IPS-18a (cell line): Measurements from ENCODE around the gene CALU.

Experiments used
- H3K27ac ChIP-seq: one replicate; pipeline ENCODE4 v1.5.1; 2013; ENCODE audit warnings: low read length
- H3K27me3 ChIP-seq: one replicate; pipeline ENCODE4 v1.6.1; 2013; ENCODE audit warnings: mild to moderate bottlenecking, low read length; ENCODE audit not compliant: control insufficient read depth, insufficient read depth
- H3K36me3 ChIP-seq: one replicate; pipeline ENCODE4 v1.6.1; 2013; ENCODE audit warnings: low read depth, low read length; ENCODE audit not compliant: control insufficient read depth
- H3K4me1 ChIP-seq: one replicate; pipeline ENCODE4 v1.6.1; 2013; ENCODE audit warnings: low read depth, low read length; ENCODE audit not compliant: control insufficient read depth
- H3K4me3 ChIP-seq: one replicate; pipeline ENCODE4 v1.5.1; 2013; ENCODE audit warnings: low read length
- H3K9ac ChIP-seq: one replicate; pipeline ENCODE4 v1.6.1; 2013; ENCODE audit warnings: mild to moderate bottlenecking, low read length, moderate library complexity
- H3K9me3 ChIP-seq: one replicate; pipeline ENCODE4 v1.6.1; 2013; ENCODE audit warnings: low read depth, low read length; ENCODE audit not compliant: control insufficient read depth

CALU gene

GRCh38 chr7:128777156-128778123, 38.3 kb downstream of the CALU start:
- Histone ChIP-seq H3K36me3 (peaks cover 4% of the 10 kb centered on the region), H3K27ac (no peak overlapping the region), H3K9me3 (no peaks in the 10 kb centered on the region), H3K27me3 (no peaks in the 10 kb centered on the region), H3K4me1 (peaks cover 1% of the 10 kb centered on the region), H3K9ac (no peak overlapping the region), H3K4me3 (no peak overlapping the region)

GRCh38 chr7:128778946-128779345, 39.8 kb downstream of the CALU start:
- H3K9ac ChIP-seq: no peak overlapping the region
- H3K4me1 ChIP-seq: peaks cover 6% of the 10 kb centered on the region
- H3K4me3 ChIP-seq: no peak overlapping the region
- no peaks in the 10 kb centered on the region for H3K27me3 ChIP-seq
- no peaks in the 10 kb centered on the region for H3K36me3 ChIP-seq
- no peak overlapping the region for H3K27ac ChIP-seq
- no peaks in the 10 kb centered on the region for H3K9me3 ChIP-seq

- Histone ChIP-seq H3K36me3 (no peaks in the 10 kb centered on the region), H3K9me3 (no peaks in the 10 kb centered on the region), H3K4me3 (no peak overlapping the region), H3K27ac (no peak overlapping the region), H3K4me1 (peaks cover 6% of the 10 kb centered on the region), H3K9ac (no peak overlapping the region), H3K27me3 (no peaks in the 10 kb centered on the region)
These were observed 42.0 kb downstream of the CALU start for GRCh38 chr7:128781126-128781525.

- Histone ChIP-seq H3K9me3 (no peaks in the 10 kb centered on the region), H3K4me1 (peaks cover 6% of the 10 kb centered on the region), H3K4me3 (no peak overlapping the region), H3K9ac (no peak overlapping the region), H3K27me3 (no peaks in the 10 kb centered on the region), H3K27ac (no peak overlapping the region), H3K36me3 (no peaks in the 10 kb centered on the region)
These were observed 42.7 kb downstream of the CALU start for GRCh38 chr7:128781851-128782250.

- Histone ChIP-seq H3K4me1 (peaks cover 6% of the 10 kb centered on the region), H3K4me3 (peak overlapping the region; percentile 68), H3K9me3 (no peaks in the 10 kb centered on the region), H3K36me3 (no peaks in the 10 kb centered on the region), H3K27ac (no peak overlapping the region), H3K27me3 (no peaks in the 10 kb centered on the region), H3K9ac (peak overlapping the region; percentile 16)
These were observed 44.1 kb downstream of the CALU start for GRCh38 chr7:128783143-128783861.

GRCh38 chr7:128785738-128786137, 46.6 kb downstream of the CALU start:
- H3K4me1 ChIP-seq: peaks cover 10% of the 10 kb centered on the region
- H3K27ac ChIP-seq: no peak overlapping the region
- no peak overlapping the region for H3K4me3 ChIP-seq
- H3K9me3 ChIP-seq: no peaks in the 10 kb centered on the region
- no peak overlapping the region for H3K9ac ChIP-seq
- H3K27me3 ChIP-seq: no peaks in the 10 kb centered on the region
- no peaks in the 10 kb centered on the region for H3K36me3 ChIP-seq

- Histone ChIP-seq H3K9me3 (no peaks in the 10 kb centered on the region), H3K27me3 (no peaks in the 10 kb centered on the region), H3K36me3 (no peaks in the 10 kb centered on the region), H3K4me1 (peaks cover 16% of the 10 kb centered on the region), H3K9ac (no peak overlapping the region), H3K27ac (no peak overlapping the region), H3K4me3 (no peak overlapping the region)
These were observed 49.6 kb downstream of the CALU start for GRCh38 chr7:128788446-128789412.

- Histone ChIP-seq H3K4me3 (peak overlapping the region; percentile 63), H3K27me3 (no peaks in the 10 kb centered on the region), H3K9me3 (no peaks in the 10 kb centered on the region), H3K9ac (no peak overlapping the region), H3K36me3 (no peaks in the 10 kb centered on the region), H3K27ac (no peak overlapping the region), H3K4me1 (peaks cover 22% of the 10 kb centered on the region)
These were observed 51.3 kb downstream of the CALU start for GRCh38 chr7:128790315-128791041.

- Histone ChIP-seq H3K9me3 (no peaks in the 10 kb centered on the region), H3K36me3 (no peaks in the 10 kb centered on the region)
These were observed 52.2 kb downstream of the CALU start, which contains the start of gene CCDC136 for GRCh38 chr7:128791121-128791971. Gene CCDC136, plus strand, starts transcription at chr7:128791968. Its CDS starts 444 bp downstream, at chr7:128792412.

GRCh38 chr7:128791972-128792327, 52.8 kb downstream of the CALU start:
- H3K9me3 ChIP-seq: no peaks in the 10 kb centered on the region
- H3K9ac ChIP-seq: peak overlapping the region; percentile 23
- H3K4me1 ChIP-seq: peaks cover 22% of the 10 kb centered on the region
- no peak overlapping the region for H3K27ac ChIP-seq
- H3K4me3 ChIP-seq: peak overlapping the region; percentile 63
- no peaks in the 10 kb centered on the region for H3K36me3 ChIP-seq
- no peaks in the 10 kb centered on the region for H3K27me3 ChIP-seq

More at GRCh38 chr7:128791121-128791971, 52.2 kb downstream of the CALU start, which contains the start of gene CCDC136:
- no peaks in the 10 kb centered on the region for H3K27me3 ChIP-seq
- peaks cover 22% of the 10 kb centered on the region for H3K4me1 ChIP-seq
- H3K4me3 ChIP-seq: peak within 1 kb of the TSS; percentile 63
- H3K27ac ChIP-seq: no peak within 1 kb of the TSS
- H3K9ac ChIP-seq: peak within 1 kb of the TSS; percentile 23
